Right lobe of liver (tissue), 4 donors: ENCODE measurements around the gene SCYL1.

Experiments
- POLR2A ChIP-seq: fragments of 450-650 bp; IDR thresholded peaks from one replicate; pipeline ENCODE4 v1.6.1; 2017; ENCODE audit warnings: antibody characterized with exemption, mild to moderate bottlenecking
- TF ChIP-seq, protein P1 (sequence below), 4 donors: fragments of 200-600 bp in 3 of 4; fragments of 450-650 bp in 1 of 4; IDR thresholded peaks; one replicate each; pipeline versions ENCODE4 v1.5.1 to v1.8.0; 2016 to 2022; ENCODE audit warnings: antibody characterized with exemption in 4 of 4, mild to moderate bottlenecking in 2 of 4
- donor health status: DM: no; HTN: no; CAD: no.
- donor health status: DM: no; HTN: no; CAD: no.
- donor health status: DM: no; HTN: yes; CAD: no.

DNA sequence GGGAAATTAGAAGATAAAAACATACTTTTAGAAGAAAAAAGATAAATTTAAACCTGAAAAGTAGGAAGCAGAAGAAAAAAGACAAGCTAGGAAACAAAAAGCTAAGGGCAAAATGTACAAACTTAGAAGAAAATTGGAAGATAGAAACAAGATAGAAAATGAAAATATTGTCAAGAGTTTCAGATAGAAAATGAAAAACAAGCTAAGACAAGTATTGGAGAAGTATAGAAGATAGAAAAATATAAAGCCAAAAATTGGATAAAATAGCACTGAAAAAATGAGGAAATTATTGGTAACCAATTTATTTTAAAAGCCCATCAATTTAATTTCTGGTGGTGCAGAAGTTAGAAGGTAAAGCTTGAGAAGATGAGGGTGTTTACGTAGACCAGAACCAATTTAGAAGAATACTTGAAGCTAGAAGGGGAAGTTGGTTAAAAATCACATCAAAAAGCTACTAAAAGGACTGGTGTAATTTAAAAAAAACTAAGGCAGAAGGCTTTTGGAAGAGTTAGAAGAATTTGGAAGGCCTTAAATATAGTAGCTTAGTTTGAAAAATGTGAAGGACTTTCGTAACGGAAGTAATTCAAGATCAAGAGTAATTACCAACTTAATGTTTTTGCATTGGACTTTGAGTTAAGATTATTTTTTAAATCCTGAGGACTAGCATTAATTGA, 25.0 kb upstream of the SCYL1 start:
- no peak for TF ChIP-seq POLR2A
- TF ChIP-seq, protein P1, sequence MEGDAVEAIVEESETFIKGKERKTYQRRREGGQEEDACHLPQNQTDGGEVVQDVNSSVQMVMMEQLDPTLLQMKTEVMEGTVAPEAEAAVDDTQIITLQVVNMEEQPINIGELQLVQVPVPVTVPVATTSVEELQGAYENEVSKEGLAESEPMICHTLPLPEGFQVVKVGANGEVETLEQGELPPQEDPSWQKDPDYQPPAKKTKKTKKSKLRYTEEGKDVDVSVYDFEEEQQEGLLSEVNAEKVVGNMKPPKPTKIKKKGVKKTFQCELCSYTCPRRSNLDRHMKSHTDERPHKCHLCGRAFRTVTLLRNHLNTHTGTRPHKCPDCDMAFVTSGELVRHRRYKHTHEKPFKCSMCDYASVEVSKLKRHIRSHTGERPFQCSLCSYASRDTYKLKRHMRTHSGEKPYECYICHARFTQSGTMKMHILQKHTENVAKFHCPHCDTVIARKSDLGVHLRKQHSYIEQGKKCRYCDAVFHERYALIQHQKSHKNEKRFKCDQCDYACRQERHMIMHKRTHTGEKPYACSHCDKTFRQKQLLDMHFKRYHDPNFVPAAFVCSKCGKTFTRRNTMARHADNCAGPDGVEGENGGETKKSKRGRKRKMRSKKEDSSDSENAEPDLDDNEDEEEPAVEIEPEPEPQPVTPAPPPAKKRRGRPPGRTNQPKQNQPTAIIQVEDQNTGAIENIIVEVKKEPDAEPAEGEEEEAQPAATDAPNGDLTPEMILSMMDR (IDR thresholded peaks at IDR 0.05): no peak
